ENCODE measurements around the gene ACBD6.

ACBD6 gene

DNA sequence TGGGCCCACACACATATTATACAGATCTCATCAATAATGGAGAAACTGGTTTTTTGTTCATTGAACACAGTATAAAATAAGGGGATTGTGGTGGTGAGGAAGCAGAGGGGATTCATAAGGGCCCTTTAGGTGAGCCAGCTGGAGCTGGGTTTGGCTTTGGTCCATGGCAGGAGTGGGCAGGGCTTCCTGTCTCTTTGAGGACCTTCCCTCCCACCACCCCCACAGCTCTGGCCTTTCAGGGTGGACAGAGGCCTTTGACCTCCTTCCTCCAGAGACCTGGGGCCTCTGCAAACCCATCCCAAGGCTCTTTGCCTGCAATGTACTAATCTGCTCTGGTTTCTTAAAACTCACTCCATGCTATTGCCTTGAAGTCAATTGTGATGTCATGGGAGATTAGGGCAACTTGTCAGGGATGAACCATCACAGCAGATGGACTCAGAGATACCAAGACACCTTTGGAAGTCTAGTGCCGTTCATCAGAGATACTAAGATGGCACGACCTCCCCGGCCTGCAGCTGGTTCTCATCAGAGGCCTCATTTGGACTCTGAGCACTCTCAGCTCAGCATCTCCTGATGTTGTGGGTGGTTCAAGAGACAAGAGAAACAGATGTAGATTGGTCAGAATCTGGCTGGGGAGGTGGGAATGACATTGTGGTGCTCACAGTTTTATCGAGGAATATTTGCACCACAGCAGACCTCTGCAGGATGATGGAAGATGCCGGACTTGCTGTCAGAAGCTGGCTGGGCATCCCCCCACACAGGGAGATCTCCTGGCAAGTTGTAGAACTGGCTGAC is 234.4 kb downstream of the ACBD6 start:
- DNase-seq, result no peak

DNA sequence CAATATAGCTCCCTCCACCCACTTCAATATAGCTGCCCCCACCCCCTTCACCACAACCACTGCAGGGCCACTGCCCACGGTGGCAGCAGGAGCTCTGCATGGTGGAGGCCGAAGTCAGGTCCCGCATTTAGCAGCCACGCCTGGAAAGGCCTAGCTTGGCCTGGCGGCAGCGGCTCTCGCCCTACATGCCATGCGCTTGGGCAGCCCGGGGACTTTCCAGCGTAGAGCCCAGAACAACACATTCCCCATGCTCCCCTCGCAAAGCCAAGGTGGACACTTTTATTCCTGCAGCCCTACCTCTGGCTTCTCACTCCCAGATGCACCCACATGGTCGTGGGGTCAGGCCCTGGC is 235.2 kb downstream of the ACBD6 start:
- no peak for DNase-seq

DNA sequence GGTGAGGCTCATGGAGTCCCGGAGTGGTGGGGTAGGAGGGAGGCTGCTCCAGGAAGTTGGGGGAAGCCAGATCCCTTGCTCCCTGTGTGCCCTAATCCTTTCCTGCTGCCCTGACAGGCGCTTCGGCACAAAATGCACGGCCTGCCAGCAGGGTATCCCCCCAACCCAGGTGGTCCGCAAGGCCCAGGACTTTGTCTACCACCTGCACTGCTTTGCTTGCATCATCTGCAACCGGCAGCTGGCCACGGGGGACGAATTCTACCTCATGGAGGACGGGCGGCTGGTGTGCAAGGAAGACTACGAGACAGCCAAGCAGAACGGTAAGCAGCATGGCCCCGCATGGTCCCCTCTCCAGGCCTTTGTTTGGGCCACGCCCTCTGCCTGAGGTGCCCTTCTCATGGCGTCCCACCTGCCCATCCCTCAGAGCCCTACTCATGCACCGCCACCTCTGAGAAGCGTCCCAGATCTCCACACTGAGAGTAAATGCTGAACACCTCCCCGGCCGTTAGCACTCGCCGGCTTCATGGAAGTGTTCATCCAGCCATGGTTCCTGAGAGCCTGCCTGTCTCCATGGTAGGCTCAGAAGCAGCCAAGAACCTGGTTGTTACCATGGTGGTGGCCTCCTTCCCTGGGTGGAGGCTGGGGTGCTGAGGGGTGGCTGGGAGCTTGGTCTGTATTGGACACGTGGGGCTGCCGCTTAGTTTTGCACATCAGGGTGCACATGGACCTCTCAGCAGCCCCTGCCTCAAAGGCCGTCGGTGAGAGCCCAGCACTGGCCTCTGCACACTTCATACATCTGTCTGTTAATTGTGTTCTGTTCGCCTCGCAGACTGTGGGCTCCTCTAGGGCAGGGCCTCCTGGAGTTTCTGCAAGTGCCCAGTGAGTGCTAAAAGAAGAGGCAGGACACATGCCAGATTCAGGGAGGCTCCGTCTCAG is 235.8 kb downstream of the ACBD6 start:
- no peak for DNase-seq

DNA sequence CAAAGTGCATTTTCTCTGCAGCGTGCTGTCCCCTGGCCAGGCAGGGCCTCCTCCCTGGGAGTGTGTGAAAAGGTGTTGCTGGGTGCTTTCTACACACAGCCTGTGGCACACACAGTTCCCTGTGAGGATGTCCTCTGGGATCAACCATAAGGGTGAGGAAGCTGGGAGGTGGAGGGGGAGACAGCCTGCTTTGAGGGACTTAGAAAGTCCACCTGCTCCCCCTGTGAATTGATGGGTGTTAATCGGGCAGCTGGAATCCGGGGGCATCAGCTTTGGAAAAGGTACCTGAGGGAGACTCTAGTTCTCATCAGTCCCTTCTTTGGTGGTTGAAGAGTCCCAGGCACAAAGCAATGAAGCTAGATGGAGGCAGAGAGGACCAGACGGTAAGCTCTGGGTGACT is 236.5 kb downstream of the ACBD6 start:
- no peak for DNase-seq

DNA sequence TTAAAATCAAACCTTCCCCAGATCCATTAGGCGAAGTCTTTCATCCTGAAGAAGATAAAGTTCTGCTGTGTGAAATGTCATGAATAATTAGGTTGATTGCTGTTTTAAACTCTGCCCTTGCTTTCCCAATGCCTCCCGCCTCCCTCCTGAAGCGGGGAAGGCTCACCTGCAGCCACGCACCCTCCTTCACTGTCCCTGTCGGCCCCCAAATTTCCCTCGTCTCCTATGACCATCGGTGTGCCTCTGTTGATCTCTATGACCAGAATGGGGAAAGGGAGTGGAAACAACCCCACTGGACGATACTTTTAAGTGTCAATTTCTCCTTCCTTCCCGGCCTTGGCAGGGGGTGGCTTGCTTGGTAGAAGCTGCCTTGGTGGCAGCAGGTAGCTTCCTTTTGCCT is 237.2 kb downstream of the ACBD6 start:
- DNase-seq, result no peak

DNA sequence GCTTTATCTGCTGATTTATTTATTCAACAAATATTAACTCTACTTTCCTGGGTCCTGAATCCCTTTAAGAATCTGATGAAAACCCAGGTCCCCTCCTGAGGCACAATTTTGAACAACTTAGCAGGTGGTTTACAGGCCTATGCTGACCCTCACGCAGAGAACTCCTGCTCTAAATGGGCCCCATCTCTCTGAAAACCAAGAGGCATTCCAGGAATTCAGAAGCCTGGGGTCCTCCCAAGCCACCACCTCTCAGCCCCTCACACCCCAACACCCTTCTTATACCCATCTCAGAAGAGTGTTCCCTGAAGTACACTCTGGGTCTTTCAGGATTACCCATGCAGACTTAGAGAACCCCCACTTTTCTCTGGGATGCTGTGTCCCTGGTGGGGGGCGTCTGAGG is 237.8 kb downstream of the ACBD6 start:
- DNase-seq, result no peak

DNA sequence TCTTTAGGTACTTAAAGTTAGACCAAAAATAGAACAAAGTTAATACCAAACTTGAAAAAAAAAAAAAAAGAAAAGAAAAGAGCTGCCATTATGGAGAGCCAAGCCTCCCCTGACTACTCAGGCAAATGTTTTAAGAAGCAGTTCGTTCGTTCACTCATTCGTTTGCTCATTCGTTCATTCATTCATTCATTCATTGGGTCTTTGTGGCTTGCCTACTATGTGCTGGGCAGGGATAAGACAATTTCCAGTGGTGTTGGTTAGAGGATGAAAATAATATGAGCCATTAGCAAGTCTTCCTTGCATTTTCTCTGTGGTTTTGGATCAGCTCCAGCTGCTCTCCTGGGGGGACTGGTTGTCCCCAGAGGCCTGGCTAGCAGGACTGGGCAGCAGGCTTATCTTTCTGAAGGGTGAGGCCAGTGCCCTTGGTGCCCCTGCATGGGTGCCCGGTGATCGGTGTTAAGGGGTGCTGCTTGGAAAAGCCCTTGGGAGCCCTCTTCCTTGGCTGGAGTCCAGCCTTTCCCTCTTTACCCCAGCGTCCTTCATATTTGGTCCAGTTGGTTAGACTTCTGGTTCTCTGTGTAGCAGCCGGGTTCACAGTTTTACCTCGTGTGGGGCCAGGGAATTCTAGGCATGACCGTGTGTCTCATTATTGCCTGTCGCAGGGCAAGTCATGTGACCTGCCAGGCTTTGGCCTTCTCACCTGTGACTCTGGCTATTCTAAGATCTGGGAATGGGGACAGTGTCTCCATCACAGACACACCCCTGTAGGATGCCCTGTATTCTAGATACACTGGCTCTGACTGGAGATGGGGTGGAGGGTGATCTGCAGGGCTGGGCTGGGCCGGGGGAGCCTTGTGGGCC is 239.5 kb downstream of the ACBD6 start:
- DNase-seq, result no peak

DNA sequence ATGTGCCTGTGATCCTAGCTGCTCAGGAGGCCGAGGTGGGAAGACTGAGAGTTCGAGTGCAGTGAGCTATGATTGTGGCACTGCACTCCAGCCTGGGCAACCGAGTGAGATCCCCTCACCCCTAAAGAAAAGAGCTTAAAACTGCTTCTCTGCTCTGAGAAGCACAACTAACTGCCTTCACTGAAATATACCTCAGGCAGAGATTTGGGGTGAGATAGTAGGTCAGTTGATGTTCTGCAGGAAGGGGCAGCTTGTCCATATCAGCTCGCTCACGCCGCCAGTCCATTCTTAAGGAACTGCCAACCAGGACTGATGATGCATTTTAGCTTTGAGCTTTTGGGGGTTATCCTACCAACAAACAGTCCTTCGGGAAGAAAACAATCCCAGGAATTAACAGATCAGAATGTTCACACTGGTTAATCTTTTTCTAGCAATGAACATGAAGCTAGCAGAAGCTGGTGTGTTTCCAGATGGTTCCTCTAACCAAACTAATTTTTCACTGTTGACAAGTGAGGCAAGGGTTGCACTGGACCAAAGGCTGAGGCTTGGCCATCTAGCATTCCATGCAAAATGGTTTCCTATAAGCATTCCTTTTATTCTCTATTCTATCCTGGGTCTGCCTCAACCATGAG is 240.7 kb downstream of the ACBD6 start:
- DNase-seq, result no peak

DNA sequence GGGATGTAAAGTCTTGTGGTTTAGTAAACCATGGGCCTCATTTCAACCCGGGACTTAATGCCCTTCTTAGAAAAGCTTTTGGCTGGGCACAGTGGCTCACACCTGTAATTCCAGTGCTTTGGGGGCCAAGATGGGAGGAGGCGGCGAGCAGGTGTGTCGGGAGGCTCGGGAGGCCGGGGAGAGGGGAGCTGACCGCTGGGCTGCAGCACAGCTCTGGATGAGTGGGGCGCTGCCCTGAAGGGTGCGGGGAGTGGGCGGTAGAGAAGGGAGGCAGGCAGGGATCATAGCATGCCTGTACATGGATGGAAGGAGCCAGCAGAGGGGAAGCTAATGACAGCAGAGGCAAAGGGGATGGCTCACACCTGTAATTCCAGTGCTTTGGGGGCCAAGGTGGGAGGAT is 241.3 kb downstream of the ACBD6 start:
- no peak for DNase-seq

DNA sequence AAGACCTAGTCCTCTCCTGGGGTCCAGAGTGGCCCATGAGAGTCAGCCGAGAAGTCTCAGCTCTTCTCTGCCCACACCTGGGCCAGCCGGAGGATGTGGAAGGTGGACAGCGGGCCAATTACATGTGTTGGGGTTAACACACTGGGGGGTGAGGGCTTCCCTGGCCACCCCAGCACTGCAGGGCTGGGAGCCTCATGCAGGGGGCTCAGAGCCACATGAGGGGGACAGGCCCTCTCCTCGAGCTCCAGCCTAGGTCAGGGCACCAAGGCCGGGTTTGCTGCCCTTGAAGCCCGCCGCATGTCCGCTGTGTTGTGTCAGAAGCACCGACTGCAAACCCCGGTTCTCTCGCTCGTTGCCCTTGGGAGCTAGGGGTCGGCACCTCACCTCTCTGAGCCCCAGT is 241.8 kb downstream of the ACBD6 start:
- no peak for DNase-seq

DNA sequence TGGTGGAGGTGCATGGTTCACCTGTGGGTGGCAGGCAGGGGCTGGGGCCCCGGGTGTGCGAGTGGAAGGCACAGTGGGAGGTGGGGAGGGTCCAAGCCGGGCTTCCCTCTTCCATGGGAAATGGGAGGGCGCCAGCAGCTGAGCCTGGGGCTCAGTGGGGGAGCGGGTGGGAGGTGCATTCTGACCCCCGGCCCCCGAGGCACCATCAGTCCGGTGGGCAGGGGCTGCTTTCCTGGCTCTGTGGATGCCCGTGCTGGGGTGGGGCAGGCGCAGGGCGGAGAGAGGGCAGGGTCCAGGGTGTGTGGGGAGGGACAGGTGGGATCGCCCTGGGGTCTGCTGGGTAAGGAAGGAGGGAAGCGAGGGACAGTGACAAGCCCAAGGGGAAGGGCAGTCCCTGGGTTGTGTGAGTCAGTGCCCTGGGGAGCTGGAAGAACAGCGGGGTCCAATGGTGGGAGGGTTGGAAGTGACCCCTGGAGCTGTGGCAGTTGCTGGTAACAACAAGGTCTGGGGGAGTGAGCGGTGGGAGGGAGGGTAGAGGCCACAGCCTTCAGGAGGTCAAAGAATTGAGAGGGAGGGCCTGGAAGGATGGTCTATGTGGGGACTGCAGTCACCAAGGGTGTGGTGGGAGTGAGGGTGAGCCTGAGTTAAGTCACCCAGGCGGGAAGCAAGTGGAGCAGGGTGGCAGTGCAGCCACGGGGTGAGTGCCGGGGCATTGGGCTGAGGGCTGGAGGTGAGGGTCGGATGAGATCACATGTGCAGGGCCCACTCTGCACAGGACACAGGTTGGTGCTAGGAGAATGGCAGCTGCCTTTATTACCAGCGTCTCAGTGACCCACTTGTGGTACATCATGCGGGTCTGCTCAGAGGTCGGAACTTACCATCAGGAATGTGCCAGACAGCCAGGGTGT is 242.7 kb downstream of the ACBD6 start:
- no peak for DNase-seq

DNA sequence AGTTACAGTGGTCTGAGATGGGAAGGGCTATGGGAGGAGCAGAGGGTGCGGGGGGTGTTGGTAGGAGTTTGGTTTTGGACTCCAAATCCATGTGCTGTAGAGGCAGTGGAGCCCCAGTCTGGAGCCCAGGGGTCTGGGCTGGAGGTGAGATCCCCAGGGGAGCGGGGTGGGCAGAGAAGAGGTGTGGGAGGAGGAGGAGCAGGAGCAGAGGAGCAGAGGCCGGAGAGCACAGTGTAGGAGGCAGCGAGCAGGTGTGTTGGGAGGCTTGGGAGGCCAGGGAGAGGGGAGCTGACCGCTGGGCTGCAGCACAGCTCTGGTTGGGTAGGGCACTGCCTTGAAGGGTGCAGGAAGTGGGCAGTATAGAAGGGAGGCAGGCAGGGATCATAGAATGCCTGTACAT is 243.4 kb downstream of the ACBD6 start:
- DNase-seq, result no peak

DNA sequence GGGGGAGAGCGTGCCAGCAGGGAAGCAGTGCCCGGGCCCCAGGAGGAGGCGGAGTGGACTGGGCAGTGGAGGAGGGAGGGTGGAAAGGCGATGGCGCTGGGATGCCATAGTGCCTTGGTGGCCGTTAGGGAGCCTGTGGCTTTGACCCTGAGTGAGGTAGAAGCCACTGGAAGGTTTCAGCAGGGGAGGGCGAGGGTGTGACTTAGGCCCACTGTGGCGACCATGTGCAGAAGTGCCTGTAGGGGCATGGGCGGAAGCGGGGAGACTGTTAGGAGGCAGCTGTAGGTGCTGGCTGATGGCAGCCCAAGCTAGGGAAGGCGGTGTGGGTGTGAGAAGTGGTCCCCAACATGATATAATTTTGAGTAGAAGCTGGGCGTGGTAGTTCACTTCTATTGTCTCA is 244.1 kb downstream of the ACBD6 start:
- no peak for DNase-seq

DNA sequence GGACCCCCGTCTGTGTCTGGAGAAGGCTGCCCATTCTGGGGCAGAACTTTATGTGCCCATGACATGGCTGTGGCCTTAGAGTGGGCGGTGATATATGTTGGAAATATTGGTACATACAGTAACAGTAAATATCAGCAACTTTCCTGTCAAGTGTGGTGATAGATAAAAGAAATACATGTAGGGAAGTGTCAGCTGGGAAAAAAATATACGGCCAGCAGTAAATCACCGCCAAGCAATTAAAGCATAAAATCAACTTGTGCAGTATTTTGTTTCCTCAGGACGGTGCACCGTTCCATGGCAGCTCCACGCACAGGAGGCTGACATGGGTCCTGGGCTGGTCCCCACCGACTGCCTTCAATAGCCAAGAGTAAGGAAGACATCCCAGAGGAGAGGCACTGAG is 244.9 kb downstream of the ACBD6 start:
- DNase-seq, result no peak

DNA sequence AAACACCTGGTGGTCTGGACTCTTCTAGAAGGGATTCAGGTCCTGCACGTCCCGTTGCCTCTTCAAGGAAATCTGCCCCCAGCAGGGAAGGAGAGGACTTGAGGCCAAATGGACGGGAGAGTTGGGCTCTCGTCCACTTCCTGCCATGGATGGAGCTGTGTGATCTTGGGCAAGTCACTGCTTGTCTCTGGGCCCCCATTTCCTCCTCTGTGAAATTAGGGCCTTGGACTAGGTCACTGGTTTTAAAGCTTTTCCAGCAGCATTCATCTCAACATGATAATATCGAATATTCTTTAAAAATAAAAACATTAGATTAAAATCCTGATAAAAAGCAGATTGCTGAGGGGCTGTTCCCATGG is 245.4 kb downstream of the ACBD6 start:
- no peak for DNase-seq

DNA sequence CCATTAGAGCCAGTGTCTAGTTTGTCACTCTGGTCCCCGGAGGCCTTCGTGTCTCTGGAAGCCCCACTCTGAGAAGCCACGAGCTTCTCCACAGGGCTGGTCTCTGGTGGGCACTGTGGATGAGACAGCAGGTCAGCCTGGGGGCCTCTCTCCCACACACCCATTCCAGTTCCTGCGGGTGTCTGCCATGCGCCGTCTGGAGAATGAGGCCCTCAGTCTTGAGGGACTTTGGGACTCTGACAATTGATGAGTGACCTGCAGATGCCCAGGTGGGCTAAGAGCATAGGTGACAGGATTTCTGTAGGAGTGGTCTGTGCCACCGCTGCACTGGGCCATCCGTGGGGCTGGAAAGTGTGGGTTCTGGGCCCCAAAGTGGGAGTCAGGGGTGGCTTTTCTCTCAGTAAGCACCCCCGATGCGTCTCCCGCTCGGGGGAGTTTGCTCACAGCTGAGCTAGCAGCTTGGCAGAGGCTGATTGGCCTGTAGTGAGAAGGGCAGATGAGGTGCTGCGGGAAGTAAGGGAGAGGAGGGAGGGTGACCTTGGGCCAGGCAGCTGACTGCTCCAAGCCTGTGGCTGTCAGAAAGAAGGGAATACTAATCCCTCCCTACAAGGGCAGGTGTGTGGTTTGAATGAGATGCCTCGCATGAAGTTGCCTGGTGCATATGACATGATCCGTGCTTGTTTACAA is 245.9 kb downstream of the ACBD6 start:
- DNase-seq, result no peak

DNA sequence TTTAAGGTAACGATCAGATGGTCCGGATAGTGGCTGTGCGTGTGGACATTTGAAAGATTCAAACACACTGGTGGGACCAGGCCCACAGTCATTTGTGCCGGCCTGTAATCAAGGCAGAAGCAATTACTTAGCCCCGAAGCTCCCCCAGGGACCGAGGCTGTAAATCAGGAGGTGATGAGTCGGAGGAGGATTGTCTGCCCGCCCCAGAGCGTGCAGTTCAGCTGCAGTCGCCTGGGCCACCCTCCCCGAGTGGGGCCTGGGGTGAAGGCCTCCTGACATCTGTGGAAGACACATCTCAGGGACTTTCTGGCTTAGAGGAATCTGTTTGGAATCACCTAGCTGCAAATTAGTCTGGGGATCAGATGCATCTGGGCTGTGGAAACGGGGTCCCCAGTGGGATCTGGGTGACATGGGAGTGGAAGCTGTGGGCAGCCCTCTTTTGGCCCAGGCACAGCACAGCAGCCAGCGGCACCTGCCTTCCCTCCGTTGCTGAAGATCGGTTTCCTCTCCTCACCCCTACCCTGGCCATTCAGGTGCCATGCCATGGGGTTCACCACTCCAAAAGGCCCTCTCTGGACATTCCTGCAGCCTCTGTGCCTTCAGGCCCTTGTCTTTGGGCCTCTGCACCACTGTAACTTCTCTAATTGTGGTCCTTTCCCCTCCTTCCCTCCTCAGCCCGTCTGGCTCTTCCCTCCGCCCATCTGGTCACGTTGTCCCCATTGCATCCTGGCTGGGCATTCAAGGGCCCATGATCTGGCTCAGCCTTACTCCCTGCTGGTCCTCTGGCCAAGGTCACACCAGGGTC is 246.6 kb downstream of the ACBD6 start:
- DNase-seq, result no peak

DNA sequence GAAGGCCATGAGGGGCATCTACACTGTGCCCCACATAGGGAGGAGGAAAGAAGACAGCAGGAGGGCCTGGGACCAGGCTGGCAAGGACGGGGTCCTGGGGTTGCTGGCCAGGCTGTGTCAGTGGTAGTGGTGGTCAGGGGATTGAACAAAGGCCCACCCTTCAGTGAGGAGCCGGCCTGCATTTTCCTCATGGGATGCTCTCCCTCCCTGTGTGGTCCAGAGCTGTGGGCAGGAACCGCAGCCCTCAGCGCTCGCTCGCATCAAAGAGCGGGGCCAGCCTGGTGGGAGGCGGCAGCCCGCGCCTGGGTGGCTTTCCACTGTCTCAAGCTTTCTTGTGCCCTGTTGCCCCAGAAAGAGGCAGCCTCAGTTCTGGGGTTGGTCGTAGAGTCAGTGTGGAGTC is 247.5 kb downstream of the ACBD6 start:
- DNase-seq, result no peak

DNA sequence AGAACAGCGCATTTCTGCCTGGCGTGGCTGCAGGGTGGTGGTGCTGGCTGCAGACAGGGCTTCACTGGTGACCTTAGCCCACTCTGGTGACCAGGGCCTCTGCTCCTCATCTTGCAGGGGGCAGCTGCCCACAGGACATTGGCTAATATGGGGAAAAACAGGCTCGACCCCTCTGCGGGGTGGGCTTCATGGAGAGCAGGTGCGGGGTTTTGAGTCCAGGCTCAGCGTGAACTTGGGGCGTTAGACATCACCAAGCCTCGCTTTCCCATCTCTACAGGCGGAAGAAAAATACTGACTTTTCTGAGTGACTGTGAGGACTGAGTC is 247.9 kb downstream of the ACBD6 start:
- DNase-seq, result no peak
